ENCODE results near the gene GPR26.

Gene GPR26

DNA sequence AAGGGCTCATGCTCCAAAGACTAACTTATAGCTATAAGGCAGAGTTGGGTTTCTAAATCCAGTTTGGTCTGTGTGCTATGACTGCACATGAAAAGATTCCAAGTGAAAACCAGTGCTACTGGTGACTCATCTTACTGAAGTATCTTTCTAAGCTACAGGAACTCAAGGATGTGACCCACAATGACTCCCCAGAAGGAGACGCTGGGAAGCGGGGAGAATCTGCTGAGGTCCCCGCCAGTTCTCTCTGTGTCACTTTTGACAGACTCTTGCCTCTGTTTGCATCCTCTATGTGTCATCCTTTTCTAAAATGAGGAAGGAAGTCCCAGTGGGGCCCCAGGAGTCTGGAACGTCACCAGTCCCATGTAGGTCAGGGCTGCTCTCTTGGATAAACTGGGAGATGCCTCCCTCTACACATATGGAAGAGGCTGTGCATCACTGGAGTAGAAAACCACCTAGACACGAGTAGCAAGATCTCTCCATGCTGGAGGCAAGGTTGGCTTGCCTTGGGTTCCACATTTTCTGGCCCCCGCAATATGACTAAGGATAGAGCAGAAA lies 28.8 kb upstream of the GPR26 start:
- DNase-seq (ENCODE audit: low spot score), result no peak
- Mint-ChIP-seq H3K9me3 (no peaks in the 10 kb centered on the region), H3K27ac (no peak overlapping the region), H3K27me3 (ENCODE audit: low read depth) (no peaks in the 10 kb centered on the region), H3K36me3 (ENCODE audit: low read depth) (no peaks in the 10 kb centered on the region), H3K4me1 (ENCODE audit: low read depth) (no peaks in the 10 kb centered on the region), H3K4me3 (no peak overlapping the region)

DNA sequence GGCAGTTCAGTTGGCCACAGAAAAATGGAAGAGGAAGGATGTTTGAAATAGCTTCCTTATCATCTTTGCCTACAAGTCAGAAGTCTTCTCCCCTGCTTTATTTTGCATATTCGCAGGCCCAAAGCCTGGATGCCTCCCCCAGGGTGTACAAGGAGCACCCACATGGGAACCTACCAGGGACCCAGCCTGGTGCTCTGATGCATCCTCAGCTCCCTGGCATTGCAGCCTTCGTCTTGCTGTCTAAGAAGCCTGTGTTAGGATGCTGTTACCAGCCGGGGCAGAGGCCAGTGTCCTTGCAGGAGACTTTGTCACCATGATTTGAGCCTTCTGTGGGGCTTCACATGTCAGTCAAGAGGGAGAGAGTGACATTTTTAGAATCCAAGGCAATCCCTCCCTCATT lies 27.0 kb upstream of the GPR26 start:
- no peak for DNase-seq (ENCODE audit: low spot score)
- Mint-ChIP-seq H3K27ac (no peak overlapping the region), H3K36me3 (ENCODE audit: low read depth) (no peaks in the 10 kb centered on the region), H3K4me3 (no peak overlapping the region), H3K4me1 (ENCODE audit: low read depth) (no peaks in the 10 kb centered on the region), H3K9me3 (no peaks in the 10 kb centered on the region), H3K27me3 (ENCODE audit: low read depth) (no peaks in the 10 kb centered on the region)

DNA sequence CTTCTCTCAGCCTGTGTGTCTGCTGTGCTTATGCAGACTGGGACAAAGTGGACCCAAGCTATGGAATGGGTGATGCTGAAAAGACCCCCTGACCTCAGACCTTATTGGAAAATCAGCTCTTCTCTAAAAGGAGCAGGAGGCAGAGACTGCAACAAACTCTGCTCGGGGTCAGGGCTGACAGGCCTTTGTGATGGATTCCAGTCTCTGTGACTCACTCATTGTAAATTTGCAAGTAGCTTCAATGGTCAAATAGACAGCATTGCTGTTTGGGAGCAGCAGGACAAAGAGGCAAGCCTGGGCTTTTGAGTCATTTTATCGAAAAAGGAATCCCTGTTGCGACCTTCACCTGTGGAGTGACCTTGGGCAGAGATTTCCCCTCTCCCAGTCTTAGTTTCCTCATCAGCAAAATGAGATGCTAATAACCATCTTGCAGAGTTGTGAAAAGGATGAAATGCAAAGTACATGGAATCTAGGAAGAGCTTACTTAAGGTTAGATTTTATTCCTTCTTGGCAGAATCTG lies 26.1 kb upstream of the GPR26 start:
- DNase-seq (ENCODE audit: low spot score), result no peak
- no peaks in the 10 kb centered on the region for H3K36me3 Mint-ChIP-seq (ENCODE audit: low read depth)
- H3K9me3 Mint-ChIP-seq, result no peaks in the 10 kb centered on the region
- no peaks in the 10 kb centered on the region for H3K27me3 Mint-ChIP-seq (ENCODE audit: low read depth)
- no peak overlapping the region for H3K4me3 Mint-ChIP-seq
- H3K4me1 Mint-ChIP-seq (ENCODE audit: low read depth), result no peaks in the 10 kb centered on the region
- no peak overlapping the region for H3K27ac Mint-ChIP-seq

DNA sequence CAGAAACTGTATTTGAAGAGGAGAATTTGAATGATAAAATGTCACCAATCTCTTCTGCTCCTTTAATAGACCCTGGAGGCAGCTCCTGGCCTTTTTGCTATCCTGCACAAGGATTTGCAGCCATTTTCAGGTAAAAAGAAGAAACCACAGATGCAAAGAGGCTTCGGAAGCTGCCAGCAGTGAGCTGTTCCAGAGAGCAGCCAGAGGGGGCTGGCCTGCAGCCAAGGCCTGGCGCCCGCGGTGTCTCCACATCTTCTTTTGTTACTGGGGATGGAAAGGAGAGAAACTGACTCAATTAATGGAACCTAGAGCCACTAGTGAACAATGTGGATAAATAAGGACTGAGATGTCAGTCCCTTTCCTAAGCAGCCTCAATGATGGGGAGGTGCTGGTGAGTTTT lies 23.9 kb upstream of the GPR26 start:
- Mint-ChIP-seq H3K4me3 (no peak overlapping the region), H3K27me3 (ENCODE audit: low read depth) (no peaks in the 10 kb centered on the region), H3K9me3 (no peaks in the 10 kb centered on the region), H3K4me1 (ENCODE audit: low read depth) (no peaks in the 10 kb centered on the region), H3K27ac (no peak overlapping the region), H3K36me3 (ENCODE audit: low read depth) (no peaks in the 10 kb centered on the region)
- no peak for DNase-seq (ENCODE audit: low spot score)

DNA sequence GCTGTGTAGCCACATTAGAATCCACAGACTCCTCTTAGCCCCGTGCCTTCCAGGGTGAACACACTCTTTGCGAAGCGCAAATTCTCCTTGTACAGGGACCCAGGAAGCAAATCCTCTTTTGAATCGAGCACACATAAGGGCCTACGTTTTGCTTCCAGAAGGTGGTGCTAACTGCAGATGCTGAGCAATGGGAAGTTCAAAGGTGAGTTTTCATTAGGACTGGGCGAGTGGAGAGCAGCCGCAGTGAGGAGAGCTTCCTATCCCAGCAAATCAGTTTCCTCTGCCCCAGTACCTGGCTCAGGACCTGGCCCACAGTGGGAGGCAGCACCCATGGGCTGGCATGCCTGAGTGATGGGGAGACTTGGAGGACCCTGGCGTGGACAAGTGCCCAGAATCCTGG lies 23.5 kb upstream of the GPR26 start:
- Mint-ChIP-seq H3K36me3 (ENCODE audit: low read depth) (no peaks in the 10 kb centered on the region), H3K4me3 (no peak overlapping the region), H3K9me3 (no peaks in the 10 kb centered on the region), H3K4me1 (ENCODE audit: low read depth) (no peaks in the 10 kb centered on the region), H3K27ac (no peak overlapping the region), H3K27me3 (ENCODE audit: low read depth) (no peaks in the 10 kb centered on the region)
- DNase-seq (ENCODE audit: low spot score), result no peak

DNA sequence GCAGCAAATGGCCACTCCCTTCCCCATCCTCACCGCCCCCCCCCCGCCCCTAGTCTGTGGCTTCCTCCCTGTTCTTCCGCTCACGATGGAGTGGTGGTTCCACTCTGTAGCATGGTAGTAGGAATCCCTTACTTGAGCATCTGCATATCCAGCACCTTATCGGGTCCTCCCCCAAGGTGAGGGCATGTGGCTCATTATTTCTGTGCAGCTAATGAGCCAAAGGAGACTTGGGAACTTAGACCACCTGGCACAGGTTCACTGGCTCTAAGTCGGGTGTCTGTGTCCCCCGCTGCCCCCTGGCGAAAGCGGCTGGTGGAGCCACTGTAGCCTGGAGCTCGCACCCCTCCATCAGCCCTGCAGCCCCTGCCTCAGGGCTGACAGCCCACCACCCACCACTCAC lies 22.8 kb upstream of the GPR26 start:
- Mint-ChIP-seq H3K4me1 (ENCODE audit: low read depth) (no peaks in the 10 kb centered on the region), H3K36me3 (ENCODE audit: low read depth) (no peaks in the 10 kb centered on the region), H3K4me3 (no peak overlapping the region), H3K27me3 (ENCODE audit: low read depth) (no peaks in the 10 kb centered on the region), H3K9me3 (no peaks in the 10 kb centered on the region), H3K27ac (no peak overlapping the region)
- no peak for DNase-seq (ENCODE audit: low spot score)

DNA sequence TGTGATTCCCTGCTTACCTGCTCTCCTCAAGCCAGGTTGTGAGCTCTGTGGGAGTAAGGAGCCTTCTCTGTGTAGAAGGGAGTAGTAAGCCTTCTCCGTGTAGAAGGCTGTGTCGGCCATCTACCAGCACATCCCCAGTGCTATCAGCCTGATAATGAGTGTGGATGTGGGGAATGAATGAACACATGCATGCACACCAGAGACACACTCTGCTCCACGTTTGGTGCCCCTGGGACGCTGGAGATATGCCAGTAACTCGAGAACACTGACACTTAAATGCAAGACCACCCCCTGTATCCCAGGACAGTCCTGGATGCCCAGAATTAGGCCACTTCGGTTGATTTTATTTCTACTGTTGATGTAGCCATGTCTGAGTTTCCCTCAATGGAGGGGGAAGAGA lies 21.1 kb upstream of the GPR26 start:
- H3K36me3 Mint-ChIP-seq (ENCODE audit: low read depth), result no peaks in the 10 kb centered on the region
- H3K27me3 Mint-ChIP-seq (ENCODE audit: low read depth), result no peaks in the 10 kb centered on the region
- no peak overlapping the region for H3K27ac Mint-ChIP-seq
- H3K9me3 Mint-ChIP-seq, result no peaks in the 10 kb centered on the region
- no peak for DNase-seq (ENCODE audit: low spot score)
- H3K4me1 Mint-ChIP-seq (ENCODE audit: low read depth), result no peaks in the 10 kb centered on the region
- no peak overlapping the region for H3K4me3 Mint-ChIP-seq

DNA sequence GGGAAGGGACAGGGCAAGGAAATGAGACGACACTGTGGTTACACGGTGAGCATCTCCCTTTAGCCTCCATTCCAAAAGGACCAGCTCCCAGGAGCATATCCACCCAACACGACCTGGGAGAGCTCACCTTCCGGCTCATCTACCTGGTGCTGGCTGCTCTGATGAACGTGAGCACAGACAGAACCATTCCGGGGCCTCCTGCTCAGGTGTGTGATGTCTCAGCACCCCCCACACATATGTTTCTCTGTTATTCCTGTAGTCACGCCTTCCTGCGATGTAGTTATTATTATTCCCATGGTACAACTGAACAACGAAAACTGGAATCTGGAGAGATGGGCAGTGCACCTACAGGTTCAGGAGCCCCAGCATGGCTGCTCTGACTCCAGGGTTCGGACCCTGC lies 20.5 kb upstream of the GPR26 start:
- Mint-ChIP-seq H3K9me3 (no peaks in the 10 kb centered on the region), H3K4me3 (no peak overlapping the region), H3K36me3 (ENCODE audit: low read depth) (no peaks in the 10 kb centered on the region), H3K4me1 (ENCODE audit: low read depth) (no peaks in the 10 kb centered on the region), H3K27me3 (ENCODE audit: low read depth) (no peaks in the 10 kb centered on the region), H3K27ac (no peak overlapping the region)
- DNase-seq (ENCODE audit: low spot score), result no peak

DNA sequence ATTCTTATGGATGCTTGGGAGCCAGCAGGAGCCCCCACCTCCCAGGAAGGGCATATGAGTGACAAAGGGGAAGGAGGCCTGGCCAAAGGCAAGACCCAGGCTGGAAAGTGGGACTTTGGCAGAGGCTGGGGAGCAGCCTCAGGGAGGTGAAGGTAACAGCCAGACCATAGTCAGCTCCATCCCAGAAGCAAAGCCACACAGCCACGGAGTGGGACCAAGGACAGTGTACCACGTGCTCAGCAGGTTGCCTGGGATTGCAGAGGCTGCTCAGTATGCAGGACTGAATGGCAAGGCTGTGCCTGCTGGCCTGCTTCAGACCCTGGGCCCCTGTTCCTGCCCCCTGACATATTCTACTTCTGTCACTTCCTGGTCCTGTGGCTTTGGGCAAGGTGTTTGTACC lies 17.6 kb upstream of the GPR26 start:
- no peaks in the 10 kb centered on the region for H3K9me3 Mint-ChIP-seq
- H3K27ac Mint-ChIP-seq, result no peak overlapping the region
- DNase-seq (ENCODE audit: low spot score), result no peak
- H3K27me3 Mint-ChIP-seq (ENCODE audit: low read depth), result no peaks in the 10 kb centered on the region
- no peak overlapping the region for H3K4me3 Mint-ChIP-seq
- H3K4me1 Mint-ChIP-seq (ENCODE audit: low read depth), result no peaks in the 10 kb centered on the region
- no peaks in the 10 kb centered on the region for H3K36me3 Mint-ChIP-seq (ENCODE audit: low read depth)

DNA sequence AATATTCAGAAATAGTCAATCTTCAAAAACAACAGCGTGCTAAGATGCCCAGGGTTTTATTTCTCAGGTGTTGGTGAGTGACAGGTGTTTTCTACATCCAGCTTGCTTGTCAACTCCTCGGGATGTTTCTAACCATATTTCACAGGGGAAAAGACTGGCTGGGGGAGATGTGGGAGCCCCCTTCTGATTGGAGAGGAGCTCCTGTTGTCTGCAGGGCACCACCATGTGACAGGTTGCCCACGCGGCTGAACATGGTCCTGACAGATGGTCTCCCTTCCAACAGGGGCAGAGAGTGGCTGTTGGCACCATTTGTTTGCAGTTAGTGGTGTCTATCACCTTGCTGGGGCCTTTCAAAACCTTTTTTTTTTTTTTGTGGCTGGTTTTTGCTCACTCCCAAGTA lies 16.5 kb upstream of the GPR26 start:
- Mint-ChIP-seq H3K27ac (no peak overlapping the region), H3K9me3 (no peaks in the 10 kb centered on the region), H3K4me3 (no peak overlapping the region), H3K27me3 (ENCODE audit: low read depth) (no peaks in the 10 kb centered on the region), H3K4me1 (ENCODE audit: low read depth) (no peaks in the 10 kb centered on the region), H3K36me3 (ENCODE audit: low read depth) (no peaks in the 10 kb centered on the region)
- DNase-seq (ENCODE audit: low spot score), result no peak

DNA sequence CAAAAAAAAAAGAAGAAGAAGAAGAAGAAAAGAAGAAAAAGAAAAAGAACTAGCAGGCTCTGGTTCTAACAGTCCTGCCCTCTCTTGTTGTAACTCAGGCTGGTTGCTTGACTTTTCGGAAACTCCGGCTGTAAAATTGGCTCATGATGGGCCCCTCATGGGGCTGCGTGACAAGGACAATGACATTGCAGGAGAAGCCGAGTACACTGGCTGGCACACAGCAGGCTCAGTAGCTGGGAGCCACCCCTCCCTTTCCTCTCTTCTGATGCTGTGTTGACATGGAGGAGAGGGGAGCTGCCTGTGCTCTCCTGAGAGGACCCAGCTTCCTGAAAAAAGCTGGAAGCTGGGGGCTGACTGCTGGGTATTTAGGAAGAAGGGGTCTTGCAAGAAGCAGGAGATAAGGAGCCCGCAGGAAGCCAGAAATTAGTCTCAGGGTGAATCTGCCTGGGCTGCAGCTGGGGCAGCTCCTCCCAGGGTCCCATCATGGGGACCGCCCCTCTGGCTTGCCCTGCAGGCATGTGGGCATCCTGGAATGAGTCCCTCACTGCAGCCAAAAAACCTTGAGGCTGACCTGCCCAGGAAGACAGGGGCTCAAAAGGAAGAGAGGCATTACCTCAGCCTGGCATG lies 14.6 kb upstream of the GPR26 start:
- Mint-ChIP-seq H3K9me3 (no peaks in the 10 kb centered on the region), H3K27me3 (ENCODE audit: low read depth) (no peaks in the 10 kb centered on the region), H3K4me3 (no peak overlapping the region), H3K4me1 (ENCODE audit: low read depth) (no peaks in the 10 kb centered on the region), H3K27ac (no peak overlapping the region), H3K36me3 (ENCODE audit: low read depth) (no peaks in the 10 kb centered on the region)
- no peak for DNase-seq (ENCODE audit: low spot score)

DNA sequence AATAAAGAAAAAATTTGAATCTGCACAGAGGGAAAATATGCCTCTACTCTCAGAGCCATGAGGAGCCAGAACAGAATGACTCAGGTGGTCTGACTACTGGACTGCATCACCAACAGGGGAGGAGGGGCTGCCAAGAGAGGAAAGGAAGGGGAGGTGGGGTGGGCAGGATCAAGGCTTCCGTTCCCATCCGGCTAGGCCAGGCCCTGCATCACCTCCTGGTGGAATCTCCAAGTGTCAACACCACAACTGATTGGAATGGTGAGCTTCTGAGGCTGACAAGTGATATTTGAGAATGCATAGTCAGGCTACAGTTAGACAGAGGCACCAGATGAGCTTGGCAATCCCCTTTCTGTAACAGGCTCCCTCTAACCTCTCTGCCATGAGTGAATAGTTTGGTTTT lies 10.4 kb upstream of the GPR26 start:
- no peaks in the 10 kb centered on the region for H3K4me1 Mint-ChIP-seq (ENCODE audit: low read depth)
- H3K27ac Mint-ChIP-seq, result no peak overlapping the region
- no peaks in the 10 kb centered on the region for H3K27me3 Mint-ChIP-seq (ENCODE audit: low read depth)
- no peak overlapping the region for H3K4me3 Mint-ChIP-seq
- no peaks in the 10 kb centered on the region for H3K36me3 Mint-ChIP-seq (ENCODE audit: low read depth)
- DNase-seq (ENCODE audit: low spot score), result no peak
- no peaks in the 10 kb centered on the region for H3K9me3 Mint-ChIP-seq

DNA sequence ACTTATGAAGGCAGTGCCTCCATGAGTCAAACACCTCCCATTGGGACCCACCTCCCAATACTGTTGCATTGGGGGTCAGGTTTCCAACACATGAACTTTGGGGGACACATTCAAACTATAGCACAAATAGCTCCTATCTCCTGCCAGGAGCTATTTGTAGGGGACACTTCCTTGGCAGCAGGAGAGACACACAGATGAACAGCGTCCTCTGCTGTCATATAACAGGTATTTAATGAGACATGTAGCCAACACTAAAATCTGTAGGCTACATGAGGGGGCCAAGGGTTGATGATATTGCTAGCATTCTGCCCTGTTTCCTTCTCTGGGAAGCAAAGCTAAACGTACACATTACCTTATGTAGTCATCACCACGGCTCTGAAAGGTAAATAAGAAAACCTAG lies 2.6 kb upstream of the GPR26 start:
- H3K27me3 Mint-ChIP-seq (ENCODE audit: low read depth), result peaks cover 12% of the 10 kb centered on the region
- no peak overlapping the region for H3K27ac Mint-ChIP-seq
- no peaks in the 10 kb centered on the region for H3K9me3 Mint-ChIP-seq
- H3K4me1 Mint-ChIP-seq (ENCODE audit: low read depth), result no peaks in the 10 kb centered on the region
- no peak for DNase-seq (ENCODE audit: low spot score)
- no peaks in the 10 kb centered on the region for H3K36me3 Mint-ChIP-seq (ENCODE audit: low read depth)
- H3K4me3 Mint-ChIP-seq, result no peak overlapping the region

DNA sequence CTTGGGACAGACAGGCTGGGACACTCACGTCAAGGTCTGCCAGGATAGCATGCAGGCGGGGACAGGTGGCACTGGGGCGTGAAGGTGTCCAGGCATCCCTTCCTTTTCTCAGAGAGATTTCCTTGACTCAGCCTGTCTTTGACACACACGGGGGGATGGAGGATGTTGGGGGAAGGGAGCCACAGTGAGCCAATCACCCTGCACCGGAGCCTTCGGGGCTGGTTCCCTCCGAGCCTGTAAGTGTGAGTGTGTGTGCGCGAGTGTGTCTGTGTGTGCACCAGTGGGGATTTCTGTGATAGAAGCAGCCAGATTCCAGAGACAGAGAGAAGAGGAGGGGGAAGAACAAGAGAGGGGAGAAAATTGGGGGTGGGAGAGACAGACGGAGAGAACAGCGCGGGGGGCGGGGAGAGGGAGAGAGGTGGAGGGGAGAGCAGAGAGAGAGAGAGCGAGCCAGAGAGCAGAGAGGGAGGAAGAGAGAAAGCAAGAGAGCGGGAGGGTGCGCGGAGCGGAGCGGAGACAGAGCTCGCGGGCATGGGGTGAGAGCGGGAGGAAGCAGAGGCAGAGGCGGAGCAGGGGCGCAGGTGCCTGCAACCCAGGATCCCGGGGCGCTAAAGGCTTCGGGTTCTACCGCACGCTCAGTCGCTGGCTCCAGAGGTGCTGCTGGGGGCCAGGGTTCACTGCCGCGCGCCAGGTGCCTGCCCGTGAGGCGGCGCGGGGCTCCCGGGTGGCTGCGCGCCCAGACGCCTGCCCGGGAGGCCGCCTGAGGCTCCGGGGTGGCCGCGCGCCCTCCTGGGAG lies 466 bp upstream of the GPR26 start:
- H3K9me3 Mint-ChIP-seq, result no peaks in the 10 kb centered on the region
- no peak overlapping the region for H3K27ac Mint-ChIP-seq
- H3K27me3 Mint-ChIP-seq (ENCODE audit: low read depth), result peaks cover 12% of the 10 kb centered on the region
- H3K36me3 Mint-ChIP-seq (ENCODE audit: low read depth), result no peaks in the 10 kb centered on the region
- H3K4me3 Mint-ChIP-seq, result no peak overlapping the region
- DNase-seq (ENCODE audit: low spot score), result no peak
- no peaks in the 10 kb centered on the region for H3K4me1 Mint-ChIP-seq (ENCODE audit: low read depth)

Data from T-helper 2 cell treated with Interferon-gamma antibody and Interleukin-4, amounts not matched to agents 5 μg/mL and 100 μg/mL, for 36 hours (primary cell).